ENCODE measurements around the gene TLX2. TPM values are rescaled to one million over a fixed set of nuclear protein-coding genes. Genes with fewer than 3 reads are reported as not detected.

TLX2 gene
- total and polyA plus RNA-seq, 2 of the 13 experiments (the other 11 are each of a cell fraction or from before 2014, with no cell fraction given), result 0.05 to 0.20 TPM

DNA sequence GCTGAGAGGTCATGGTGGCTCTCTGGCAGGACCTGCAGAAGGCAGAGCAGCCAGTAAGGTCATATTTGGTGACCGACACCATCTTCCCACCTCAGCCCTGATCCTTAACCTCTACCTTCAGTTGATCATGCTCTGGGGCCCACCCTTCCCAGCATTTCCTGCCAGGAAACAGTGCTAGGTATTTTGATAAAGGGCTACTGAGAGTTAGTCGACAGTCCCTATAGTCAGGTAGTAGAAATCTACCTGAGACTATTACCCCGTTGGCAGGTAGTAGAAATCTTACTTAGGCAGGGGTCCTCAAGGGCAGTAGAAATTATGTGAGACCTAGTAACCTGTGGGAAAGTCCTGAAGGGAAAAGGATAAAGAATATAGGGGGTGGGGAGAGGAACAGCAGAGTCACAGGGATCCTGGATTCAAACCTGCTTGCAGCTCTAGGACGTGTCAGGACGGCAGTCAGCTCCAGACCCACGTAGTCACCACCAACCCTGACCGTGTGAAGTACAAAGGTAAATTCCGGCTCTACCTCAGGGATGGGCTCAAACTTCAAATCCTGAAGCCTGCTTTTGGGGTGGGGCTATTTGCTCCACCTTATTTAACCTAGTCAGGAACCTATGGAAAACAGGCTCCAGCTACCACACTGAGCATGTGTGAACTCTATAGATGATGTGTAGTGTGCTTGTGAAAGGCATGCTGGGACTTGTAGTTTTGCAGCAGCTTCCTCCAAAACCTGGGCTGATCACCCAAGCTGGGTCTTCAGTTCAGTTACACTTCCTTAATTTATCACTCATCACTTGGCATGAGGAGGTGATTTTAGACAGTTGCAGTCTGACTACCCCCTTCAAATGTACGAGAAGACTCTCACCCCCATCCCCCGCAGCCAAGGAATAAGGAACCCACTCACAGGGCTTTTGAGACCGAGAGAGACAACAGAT lies 11.7 kb downstream of the TLX2 start, which contains the start of gene DQX1 (continued):
- TF ChIP-seq, protein P1, sequence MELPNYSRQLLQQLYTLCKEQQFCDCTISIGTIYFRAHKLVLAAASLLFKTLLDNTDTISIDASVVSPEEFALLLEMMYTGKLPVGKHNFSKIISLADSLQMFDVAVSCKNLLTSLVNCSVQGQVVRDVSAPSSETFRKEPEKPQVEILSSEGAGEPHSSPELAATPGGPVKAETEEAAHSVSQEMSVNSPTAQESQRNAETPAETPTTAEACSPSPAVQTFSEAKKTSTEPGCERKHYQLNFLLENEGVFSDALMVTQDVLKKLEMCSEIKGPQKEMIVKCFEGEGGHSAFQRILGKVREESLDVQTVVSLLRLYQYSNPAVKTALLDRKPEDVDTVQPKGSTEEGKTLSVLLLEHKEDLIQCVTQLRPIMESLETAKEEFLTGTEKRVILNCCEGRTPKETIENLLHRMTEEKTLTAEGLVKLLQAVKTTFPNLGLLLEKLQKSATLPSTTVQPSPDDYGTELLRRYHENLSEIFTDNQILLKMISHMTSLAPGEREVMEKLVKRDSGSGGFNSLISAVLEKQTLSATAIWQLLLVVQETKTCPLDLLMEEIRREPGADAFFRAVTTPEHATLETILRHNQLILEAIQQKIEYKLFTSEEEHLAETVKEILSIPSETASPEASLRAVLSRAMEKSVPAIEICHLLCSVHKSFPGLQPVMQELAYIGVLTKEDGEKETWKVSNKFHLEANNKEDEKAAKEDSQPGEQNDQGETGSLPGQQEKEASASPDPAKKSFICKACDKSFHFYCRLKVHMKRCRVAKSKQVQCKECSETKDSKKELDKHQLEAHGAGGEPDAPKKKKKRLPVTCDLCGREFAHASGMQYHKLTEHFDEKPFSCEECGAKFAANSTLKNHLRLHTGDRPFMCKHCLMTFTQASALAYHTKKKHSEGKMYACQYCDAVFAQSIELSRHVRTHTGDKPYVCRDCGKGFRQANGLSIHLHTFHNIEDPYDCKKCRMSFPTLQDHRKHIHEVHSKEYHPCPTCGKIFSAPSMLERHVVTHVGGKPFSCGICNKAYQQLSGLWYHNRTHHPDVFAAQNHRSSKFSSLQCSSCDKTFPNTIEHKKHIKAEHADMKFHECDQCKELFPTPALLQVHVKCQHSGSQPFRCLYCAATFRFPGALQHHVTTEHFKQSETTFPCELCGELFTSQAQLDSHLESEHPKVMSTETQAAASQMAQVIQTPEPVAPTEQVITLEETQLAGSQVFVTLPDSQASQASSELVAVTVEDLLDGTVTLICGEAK (IDR thresholded peaks at IDR 0.05), result no peak
- TF ChIP-seq, protein P1 (CRISPR knock-in tag; IDR thresholded peaks at IDR 0.05), result no peak
- TF ChIP-seq GABPB1 (CRISPR knock-in tag; IDR thresholded peaks at IDR 0.05) (peak; percentile 76), SPEN (CRISPR knock-in tag; IDR thresholded peaks at IDR 0.05; ENCODE audit: low read depth) (peak; percentile 42; the same call in 1 of the 2 replicates), CREB3 (CRISPR knock-in tag; IDR thresholded peaks at IDR 0.05) (no peak), AGO1 (IDR thresholded peaks at IDR 0.05; ENCODE audit: low read depth, low read length, poor library complexity, severe bottlenecking) (no peak), POGZ (CRISPR knock-in tag; IDR thresholded peaks at IDR 0.05) (0 out of 2 replicates have a peak, but pooled peaks have one; percentile 17), TSC22D2 (CRISPR knock-in tag; IDR thresholded peaks at IDR 0.05; ENCODE audit: borderline replicate concordance) (0 out of 2 replicates have a peak, but pooled peaks have one; percentile 82), ZNF263 (CRISPR knock-in tag; IDR thresholded peaks at IDR 0.05) (peak; percentile 27; the same call in 1 of the 2 replicates), ZNF367 (CRISPR knock-in tag; IDR thresholded peaks at IDR 0.05; ENCODE audit: borderline replicate concordance) (no peak), ZNF253 (CRISPR knock-in tag; IDR thresholded peaks at IDR 0.05; ENCODE audit: borderline replicate concordance) (no peak), NCOR1 (IDR thresholded peaks at IDR 0.05; ENCODE audit: borderline replicate concordance, low read length) (peak; percentile 64; the same call in 1 of the 2 replicates), ATAD3A (CRISPR knock-in tag; IDR thresholded peaks at IDR 0.05) (no peak), ISX (CRISPR knock-in tag; conservative IDR thresholded peaks at IDR 0.05) (no peak), CBX1 (IDR thresholded peaks at IDR 0.05; ENCODE audit: low read depth) (no peak), HMG20B (CRISPR knock-in tag; conservative IDR thresholded peaks at IDR 0.05) (0 out of 2 replicates have a peak, but pooled peaks have one; percentile 10), KLF6 (CRISPR knock-in tag; IDR thresholded peaks at IDR 0.05) (peak; percentile 76; the same call in 1 of the 2 replicates)
- TF ChIP-seq, protein P2, sequence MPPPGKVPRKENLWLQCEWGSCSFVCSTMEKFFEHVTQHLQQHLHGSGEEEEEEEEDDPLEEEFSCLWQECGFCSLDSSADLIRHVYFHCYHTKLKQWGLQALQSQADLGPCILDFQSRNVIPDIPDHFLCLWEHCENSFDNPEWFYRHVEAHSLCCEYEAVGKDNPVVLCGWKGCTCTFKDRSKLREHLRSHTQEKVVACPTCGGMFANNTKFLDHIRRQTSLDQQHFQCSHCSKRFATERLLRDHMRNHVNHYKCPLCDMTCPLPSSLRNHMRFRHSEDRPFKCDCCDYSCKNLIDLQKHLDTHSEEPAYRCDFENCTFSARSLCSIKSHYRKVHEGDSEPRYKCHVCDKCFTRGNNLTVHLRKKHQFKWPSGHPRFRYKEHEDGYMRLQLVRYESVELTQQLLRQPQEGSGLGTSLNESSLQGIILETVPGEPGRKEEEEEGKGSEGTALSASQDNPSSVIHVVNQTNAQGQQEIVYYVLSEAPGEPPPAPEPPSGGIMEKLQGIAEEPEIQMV (CRISPR knock-in tag; IDR thresholded peaks at IDR 0.05; ENCODE audit: low read depth), result no peak

All from HepG2 (cell line).